A375 (cell line): ENCODE measurements around the gene CEACAM18. TPM values are rescaled to one million over a fixed set of nuclear protein-coding genes. Genes with fewer than 3 reads are reported as not detected.

Experiments used
- small RNA-seq: library from RNA; depleted of rRNA; stranded (forward); fragments of <200 nt; gene quantifications from one replicate; pipeline ENCODE3, GENCODE V24; 2014
- total RNA-seq: library from RNA; depleted of rRNA; stranded (reverse); fragments of >200 nt; shearing (Covaris generic); gene quantifications from 2 replicates; pipeline ENCODE4 v1.2.3, GENCODE V29; 2014; rRNA removed

Gene CEACAM18
- not detected in 2 replicates for total RNA-seq

DNA sequence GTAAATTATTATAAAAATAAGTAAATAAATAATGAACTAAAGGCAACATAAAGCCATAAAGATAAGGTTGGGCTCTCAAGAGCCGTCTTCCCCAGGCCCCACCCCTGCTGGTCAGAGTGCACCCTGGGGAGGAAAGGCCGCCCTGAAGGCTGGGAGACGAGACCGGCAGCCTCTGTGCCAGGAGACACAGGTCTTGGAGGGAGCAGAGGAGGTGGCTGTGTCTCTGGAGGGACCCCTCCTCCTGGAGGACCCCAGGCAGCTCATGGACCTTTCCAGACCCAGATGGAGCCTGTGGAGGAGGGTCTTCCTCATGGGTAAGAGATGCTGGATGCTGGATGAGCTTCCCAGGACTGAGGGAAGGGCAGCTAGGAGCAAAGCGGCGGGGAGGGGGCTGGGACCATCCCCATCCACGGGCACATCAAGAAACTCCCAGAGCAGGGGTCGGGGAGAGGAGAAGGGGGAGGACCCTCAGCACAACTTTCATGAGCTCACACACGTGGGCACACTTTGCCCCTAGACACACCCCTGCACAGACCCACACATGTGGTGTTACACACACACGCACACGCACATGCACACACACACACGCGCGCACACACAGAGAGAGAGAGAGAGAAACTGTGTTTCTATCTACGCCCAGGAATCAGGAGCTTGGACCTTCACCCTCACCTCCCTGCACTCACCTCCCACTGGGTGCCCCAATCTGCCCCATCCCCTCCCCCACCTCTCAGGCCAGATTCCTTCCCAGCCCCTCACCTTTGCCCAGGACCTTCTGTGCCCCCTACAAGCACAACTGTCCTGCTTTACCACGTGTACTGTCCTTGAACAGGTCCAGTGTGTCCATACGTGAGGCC, at the start of gene CEACAM18:
Gene CEACAM18 (plus strand): TSS at position 159 of the 854 bp plus-strand sequence.

DNA sequence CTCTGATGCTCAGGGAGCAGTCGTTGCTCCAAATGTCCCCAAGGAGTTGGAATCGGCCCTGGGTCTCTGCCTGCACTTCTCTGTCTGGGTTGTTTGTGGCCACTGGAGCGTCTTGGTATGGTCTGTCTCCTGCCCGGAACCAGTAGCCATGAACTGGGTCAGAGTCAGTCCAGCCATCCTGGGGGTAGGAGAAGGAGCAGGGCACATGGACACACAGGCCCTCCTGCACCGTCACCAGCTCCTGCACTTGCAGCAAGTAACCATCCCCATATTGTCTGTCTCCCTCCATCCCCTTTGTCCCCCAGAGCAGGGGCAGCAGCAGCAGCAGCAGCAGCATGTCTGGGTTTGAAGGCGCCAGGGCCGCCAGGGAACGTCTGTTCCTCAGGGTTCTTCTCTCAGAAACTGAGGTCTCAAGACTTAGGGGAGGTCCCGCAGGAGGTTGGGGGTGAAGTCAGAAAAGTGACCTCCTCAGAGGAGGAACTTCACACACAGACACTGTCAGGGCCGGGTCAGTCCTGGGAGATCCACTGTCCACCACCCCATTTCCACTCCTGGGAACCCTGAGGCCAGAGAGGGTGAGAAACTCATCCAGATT, 20.2 kb upstream of the CEACAM18 start, which contains the start of gene SIGLEC8:
Gene SIGLEC8 (minus strand): TSS at position 404 of the 595 bp plus-strand sequence. CDS start 67 bp downstream, at position 337.

DNA sequence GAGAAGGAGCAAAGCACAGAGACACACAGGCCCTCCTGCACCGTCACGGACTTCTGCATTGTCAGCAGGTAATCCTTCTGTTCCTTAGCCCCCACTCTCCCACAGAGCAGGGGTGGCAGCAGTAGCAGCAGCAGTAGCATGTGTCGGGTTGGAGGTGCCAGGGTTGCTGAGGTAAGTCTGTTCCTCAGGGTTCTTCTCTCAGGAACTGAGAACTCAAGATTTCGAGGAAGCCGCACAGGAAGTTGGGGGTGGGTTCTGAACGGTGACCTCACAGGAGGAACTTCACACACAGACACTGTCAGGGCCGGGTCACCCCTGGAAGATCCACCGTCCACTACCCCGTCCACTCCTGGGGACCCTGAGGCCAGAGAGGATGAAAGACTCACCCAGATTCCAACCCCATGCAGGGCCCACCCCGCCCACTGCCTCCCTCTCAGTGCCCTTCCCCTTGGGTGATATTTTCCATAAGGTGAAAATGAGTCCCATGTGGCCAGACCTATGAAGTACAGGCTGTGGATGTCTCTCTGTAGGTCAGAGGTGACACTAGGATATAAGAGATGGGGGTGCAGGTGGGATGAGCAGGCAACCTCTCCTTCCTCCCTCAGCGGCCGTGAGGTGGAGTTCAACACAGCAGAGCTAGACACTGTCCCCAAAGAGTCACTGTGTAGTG, 23.4 kb downstream of the CEACAM18 start, which contains the start of gene SIGLEC12:
Gene SIGLEC12 (minus strand): TSS at position 207 of the 670 bp plus-strand sequence. CDS start 67 bp downstream, at position 140.

DNA sequence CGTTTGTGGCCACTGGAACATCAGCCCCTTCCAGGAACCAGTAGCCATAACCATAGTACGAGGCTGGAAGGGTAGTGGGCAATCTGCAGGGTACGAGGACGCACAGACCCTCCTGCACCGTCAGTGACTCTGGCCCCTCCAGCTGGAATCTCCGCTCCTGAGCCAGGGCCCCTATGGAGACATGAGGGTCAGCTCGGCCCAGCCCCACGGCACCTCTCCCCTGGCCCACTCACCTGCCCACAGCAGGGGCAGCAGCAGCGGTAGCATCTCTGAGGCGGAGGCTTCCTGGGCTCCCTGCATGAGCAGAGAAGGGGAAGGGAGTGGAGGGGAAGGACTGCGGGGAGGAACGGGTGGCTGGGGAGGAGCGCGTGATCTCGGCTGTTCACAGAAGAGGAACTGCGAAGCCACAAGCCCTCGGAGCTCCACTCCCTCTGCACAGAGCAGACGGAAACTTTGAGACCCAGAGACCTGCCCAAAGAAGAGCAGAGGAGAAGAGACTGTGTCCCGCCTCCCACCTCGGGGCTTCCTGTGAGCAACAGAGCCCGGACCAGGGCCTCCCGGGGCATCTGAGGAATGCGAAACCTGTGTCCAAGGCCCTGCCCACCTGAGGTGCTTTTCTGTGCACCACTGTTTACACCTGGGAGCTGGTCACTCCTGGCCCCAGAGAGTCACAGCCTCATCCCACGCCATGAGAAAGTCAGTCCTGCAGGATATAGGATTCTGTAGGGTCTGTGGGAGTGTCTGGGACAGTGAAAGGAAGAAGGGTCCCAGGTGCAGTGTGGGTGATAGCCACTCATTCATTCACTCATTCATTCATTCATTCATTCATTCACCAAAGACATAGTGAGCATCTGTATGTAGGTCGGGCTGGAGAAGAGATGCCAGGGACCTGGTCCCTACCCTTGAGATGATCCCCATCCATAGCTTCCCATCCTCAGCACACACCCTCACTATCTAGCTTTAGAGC, 53.3 kb downstream of the CEACAM18 start, which contains the start of gene SIGLEC6:
Gene SIGLEC6 (minus strand): TSS at position 322 of the 967 bp plus-strand sequence. CDS start 22 bp downstream, at position 300.

Small RNAs within 50 kb of the gene (small RNA-seq; reads per million reads assigned to genes)
- gene AC020914.3 (not detected), gene AC020914.5 (not detected)

Other genes starting within 250 kb of the CEACAM18 start
- 0.32 TPM in 1 of 2 replicates, not detected in the other for gene SIGLECL1, start 227.5 kb upstream of the CEACAM18 start, total RNA-seq
- not detected in 2 replicates for gene IGLON5, start 166.9 kb upstream of the CEACAM18 start, total RNA-seq
- 1.1 and 1.4 TPM in 2 replicates for gene VSIG10L, start 136.4 kb upstream of the CEACAM18 start, total RNA-seq
- gene ETFB, start 112.2 kb upstream of the CEACAM18 start, total RNA-seq, result 338 and 353 TPM in 2 replicates
- 0.64 TPM in 1 of 2 replicates, not detected in the other for gene CLDND2, start 109.5 kb upstream of the CEACAM18 start, total RNA-seq
- gene NKG7, start 105.9 kb upstream of the CEACAM18 start, total RNA-seq, result not detected in 2 replicates
- not detected in 2 replicates for gene LIM2, start 90.6 kb upstream of the CEACAM18 start, total RNA-seq
- gene C19orf84, start 87.9 kb upstream of the CEACAM18 start, total RNA-seq, result not detected in 2 replicates
- gene SIGLEC10, start 60.9 kb upstream of the CEACAM18 start, total RNA-seq, result not detected in 2 replicates
- gene SIGLEC8, start 20.1 kb upstream of the CEACAM18 start, total RNA-seq, result not detected in 2 replicates
- not detected in 2 replicates for gene SIGLEC12, start 23.3 kb downstream of the CEACAM18 start, total RNA-seq
- gene SIGLEC6, start 53.1 kb downstream of the CEACAM18 start, total RNA-seq, result not detected in 2 replicates
- gene ZNF175, start 92.7 kb downstream of the CEACAM18 start, total RNA-seq, result 2.3 and 3.4 TPM in 2 replicates
- not detected in 2 replicates for gene SIGLEC5, start 151.9 kb downstream of the CEACAM18 start, total RNA-seq
- not detected in 2 replicates for gene SIGLEC14, start 168.3 kb downstream of the CEACAM18 start, total RNA-seq
- 3.8 and 8.1 TPM in 2 replicates for gene SPACA6, start 214.8 kb downstream of the CEACAM18 start, total RNA-seq
- not detected in 2 replicates for gene HAS1, start 245.5 kb downstream of the CEACAM18 start, total RNA-seq